Retinal pigment epithelial cell (primary cell): ENCODE data around the gene ZNF764.

Source experiments
- DNase-seq: peaks from one replicate; pipeline ENCODE4 v3.0.0-alpha.2; 2010; ENCODE audit warnings: low read depth
- H3K4me3 ChIP-seq: 2 replicates; pipeline ENCODE4 v1.5.1; 2011; ENCODE audit warnings: mild to moderate bottlenecking, low read length, control low read depth, moderate library complexity
- CTCF ChIP-seq: conservative IDR thresholded peaks from 2 replicates; pipeline ENCODE4 v1.5.1; 2011; ENCODE audit warnings: low read depth, low read length, control low read depth, inconsistent platforms

Gene ZNF764

GRCh38 chr16:30557957-30558788, at the start of gene ZNF764:
TSS of gene ZNF764 (minus strand) at chr16:30558374. CDS start at chr16:30558182, 192 bp downstream.
- no peak for TF ChIP-seq CTCF
- DNase-seq = peak; percentile 90
- peak within 1 kb of the TSS; percentile 80 for H3K4me3 ChIP-seq

- no peak for TF ChIP-seq CTCF
- no peak overlapping the region for H3K4me3 ChIP-seq
- no peak for DNase-seq
These were observed 47.8 kb upstream of the ZNF764 start for GRCh38 chr16:30606004-30606403.

GRCh38 chr16:30605158-30605557, 47.0 kb upstream of the ZNF764 start:
- H3K4me3 ChIP-seq = no peak overlapping the region
- TF ChIP-seq CTCF = no peak
- DNase-seq = no peak

GRCh38 chr16:30604316-30604947, 46.3 kb upstream of the ZNF764 start:
- DNase-seq = no peak
- no peak for TF ChIP-seq CTCF
- no peak overlapping the region for H3K4me3 ChIP-seq

GRCh38 chr16:30603945-30604315, 45.8 kb upstream of the ZNF764 start:
- no peak overlapping the region for H3K4me3 ChIP-seq
- no peak for DNase-seq
- no peak for TF ChIP-seq CTCF

GRCh38 chr16:30602616-30603277, 44.6 kb upstream of the ZNF764 start:
- no peak for TF ChIP-seq CTCF
- DNase-seq = no peak
- no peak overlapping the region for H3K4me3 ChIP-seq
